ENCODE results near the gene SPIN2A. TPM values are rescaled to one million over a fixed set of nuclear protein-coding genes. Genes with fewer than 3 reads are reported as not detected.
"Not testable (repeated sequence)": the region's sequence is repeated elsewhere in the genome, so short reads cannot be mapped to it uniquely, and the experiment has no call there.

The SPIN2A gene
- 1 to 10 TPM; 3.7 to 9.3 (median 4.5) TPM for polyA plus RNA-seq (ENCODE audit: insufficient read length in 4 of 4)

GRCh38 chrX:57137073-57137472 is at the start of gene SPIN2A:
TSS of gene SPIN2A (minus strand) at chrX:57137397. CDS start at chrX:57136597, 800 bp downstream.
- not testable (repeated sequence) for DNase-seq (ENCODE audit: low read depth in 4 of 4, low spot score in 3 of 4)

DNA sequence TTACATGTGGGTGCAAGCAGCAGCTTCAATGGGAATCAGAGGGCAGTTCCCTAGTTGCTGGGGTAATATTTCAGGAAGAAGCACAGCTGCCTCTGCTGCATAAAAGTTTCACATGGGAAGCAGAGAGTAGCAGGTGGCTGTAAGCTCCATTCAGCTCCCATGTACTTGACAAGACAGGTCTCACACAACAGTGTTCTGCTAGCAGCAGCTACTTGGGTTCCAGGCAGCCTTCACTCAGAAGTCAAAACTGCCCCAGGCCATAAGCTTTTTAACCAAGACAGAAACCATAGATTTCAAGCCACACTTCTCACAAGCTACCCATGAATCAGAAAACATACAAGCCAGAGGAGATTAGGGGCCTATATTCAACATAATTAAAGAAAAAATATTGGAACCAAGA is 41.4 kb upstream of the SPIN2A start:
- no peak for DNase-seq (ENCODE audit: low read depth in 4 of 4, low spot score in 3 of 4)

DNA sequence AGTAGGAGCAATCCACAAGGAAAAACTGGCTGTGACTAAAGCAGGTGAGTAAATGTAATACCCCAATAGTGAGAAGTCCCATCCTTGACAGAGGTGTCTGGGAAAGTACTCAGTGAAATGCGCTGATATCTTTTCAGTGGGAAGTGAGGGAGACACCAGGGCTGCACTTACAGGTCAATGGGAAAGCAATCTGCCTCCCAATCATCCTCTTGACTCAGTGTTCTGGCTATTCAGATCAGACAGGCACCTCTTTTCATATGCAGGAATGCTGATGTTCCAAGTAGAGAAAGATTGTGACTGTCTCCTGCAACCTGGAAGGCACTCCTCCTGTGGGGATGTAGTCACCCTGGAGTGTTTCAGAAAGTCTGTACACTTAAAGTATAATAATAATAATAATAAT is 39.9 kb upstream of the SPIN2A start:
- no peak for DNase-seq (ENCODE audit: low read depth in 4 of 4, low spot score in 3 of 4)

DNA sequence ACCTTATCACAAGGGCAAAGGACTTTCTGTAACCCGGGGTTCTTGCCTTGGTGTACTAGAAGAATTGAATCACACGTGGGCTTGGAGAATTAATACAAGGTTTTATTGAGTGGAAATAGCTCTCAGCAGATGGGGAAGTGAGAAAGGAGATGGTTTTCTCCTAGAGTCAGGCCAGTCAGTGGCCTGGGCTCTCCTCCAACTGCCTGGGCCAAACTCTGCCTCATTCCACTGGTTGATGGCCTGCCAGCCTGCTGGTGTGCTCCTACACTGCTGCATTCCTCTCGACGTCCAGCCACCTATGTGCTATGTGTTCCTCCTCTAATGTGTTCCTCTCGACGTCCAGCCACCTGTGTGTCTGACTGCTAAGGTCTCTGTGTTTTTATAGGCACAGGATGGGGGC is 35.3 kb upstream of the SPIN2A start:
- no peak for DNase-seq (ENCODE audit: low read depth in 4 of 4, low spot score in 3 of 4)

DNA sequence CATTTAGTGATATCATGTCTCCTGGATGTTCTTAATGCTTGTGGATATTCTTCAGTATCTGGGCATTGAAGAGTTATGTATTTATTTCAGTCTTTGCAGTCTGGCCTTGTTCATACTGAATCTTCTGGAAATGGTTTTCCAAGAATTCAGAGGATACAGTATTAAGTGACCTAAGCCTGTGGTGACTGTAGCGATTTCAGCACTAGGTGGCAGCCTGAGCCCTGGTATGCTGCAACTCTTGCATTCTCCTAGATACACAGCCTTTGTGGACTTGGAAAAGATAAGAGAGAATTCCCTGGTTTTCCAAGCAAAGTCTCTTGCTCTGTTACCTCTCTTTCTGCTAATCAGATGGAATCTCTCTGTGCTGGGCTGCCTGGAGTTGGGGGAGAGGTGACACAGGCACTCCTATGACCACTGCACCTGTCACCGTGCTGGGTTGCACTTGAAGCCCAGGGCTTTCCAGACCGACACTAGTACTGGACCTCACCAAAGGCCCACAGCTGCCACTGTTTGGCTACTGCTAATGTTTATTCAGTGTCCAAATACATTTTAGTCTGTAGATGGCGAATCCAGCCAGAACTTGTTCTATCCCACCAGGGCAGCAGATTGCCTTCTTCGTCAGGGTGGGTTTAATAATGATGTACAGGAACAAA is 19.3 kb upstream of the SPIN2A start:
- DNase-seq (ENCODE audit: low read depth in 4 of 4, low spot score in 3 of 4): no peak

DNA sequence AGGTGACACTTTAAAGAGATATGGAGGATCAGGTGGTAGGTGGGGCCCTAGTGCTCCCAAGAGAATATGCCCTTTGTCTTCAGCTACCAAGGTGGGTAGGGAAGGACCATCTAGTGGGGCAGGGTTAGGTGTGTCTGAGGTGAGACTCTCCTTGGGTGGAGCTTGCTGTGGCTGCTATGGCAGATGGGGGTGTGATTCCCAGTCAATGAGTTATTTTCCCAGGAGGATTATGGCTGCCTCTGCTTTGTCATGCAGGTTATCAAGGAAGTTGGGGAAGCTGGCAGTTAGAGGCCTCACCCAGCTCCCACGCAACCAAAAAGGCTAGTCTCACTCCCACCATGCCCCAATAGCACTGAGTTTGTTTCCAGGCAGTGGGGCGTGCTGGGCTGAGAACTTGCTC is 18.0 kb upstream of the SPIN2A start:
- no peak for DNase-seq (ENCODE audit: low read depth in 4 of 4, low spot score in 3 of 4)

GRCh38 chrX:57152222-57152621 is 15.0 kb upstream of the SPIN2A start:
- DNase-seq (ENCODE audit: low read depth in 4 of 4, low spot score in 3 of 4): not testable (repeated sequence)

- DNase-seq (ENCODE audit: low read depth in 4 of 4, low spot score in 3 of 4): no peak
These were observed 1.5 kb upstream of the SPIN2A start for GRCh38 chrX:57138674-57139073.

DNA sequence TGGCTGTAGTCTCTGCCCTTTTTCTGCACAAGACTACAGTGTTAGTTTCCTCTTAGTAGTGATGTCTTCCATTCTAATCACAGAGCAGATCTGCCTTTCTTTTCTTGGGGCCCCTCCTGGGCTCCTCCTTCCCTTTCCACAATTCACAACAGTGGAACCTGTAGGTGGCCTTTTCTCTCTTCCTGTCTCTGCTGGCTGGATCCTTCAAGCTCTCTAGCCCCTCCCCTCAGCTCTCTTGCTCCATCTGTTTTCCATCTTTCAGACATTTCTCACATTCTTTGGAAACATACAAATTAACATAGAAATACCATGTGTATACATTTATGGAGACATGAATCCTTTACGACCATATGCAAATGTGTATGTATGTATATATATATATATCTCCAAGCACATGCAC is 304 bp upstream of the SPIN2A start:
- DNase-seq (ENCODE audit: low read depth in 4 of 4, low spot score in 3 of 4): no peak

- DNase-seq (ENCODE audit: low read depth in 4 of 4, low spot score in 3 of 4): not testable (repeated sequence)
These were observed 608 bp downstream of the SPIN2A start for GRCh38 chrX:57136589-57136988.

DNA sequence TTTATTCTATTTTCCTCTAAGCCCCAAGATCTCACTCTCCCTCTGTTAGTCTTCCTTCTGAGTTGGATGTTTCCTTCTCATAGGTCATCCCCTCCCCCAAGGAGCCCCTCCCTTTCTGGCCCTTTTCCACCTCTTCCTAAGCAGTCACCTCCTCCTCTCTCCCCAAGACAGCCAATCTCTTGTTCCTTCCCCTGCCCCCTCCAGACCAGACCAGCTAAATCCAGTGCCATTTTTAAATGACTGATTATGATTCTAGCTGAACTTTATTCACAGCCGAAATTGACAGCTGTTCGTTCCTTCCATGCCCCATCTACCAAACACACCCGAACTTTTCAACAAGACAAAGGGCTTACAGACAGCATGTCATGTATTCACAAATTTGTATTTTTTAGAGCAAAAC is 1.9 kb downstream of the SPIN2A start:
- no peak for DNase-seq (ENCODE audit: low read depth in 4 of 4, low spot score in 3 of 4)

- no peak for DNase-seq (ENCODE audit: low read depth in 4 of 4, low spot score in 3 of 4)
These were observed 2.5 kb downstream of the SPIN2A start for GRCh38 chrX:57134702-57135101.

- DNase-seq (ENCODE audit: low read depth in 4 of 4, low spot score in 3 of 4): no peak
These were observed 3.5 kb downstream of the SPIN2A start for GRCh38 chrX:57133706-57134105.

DNA sequence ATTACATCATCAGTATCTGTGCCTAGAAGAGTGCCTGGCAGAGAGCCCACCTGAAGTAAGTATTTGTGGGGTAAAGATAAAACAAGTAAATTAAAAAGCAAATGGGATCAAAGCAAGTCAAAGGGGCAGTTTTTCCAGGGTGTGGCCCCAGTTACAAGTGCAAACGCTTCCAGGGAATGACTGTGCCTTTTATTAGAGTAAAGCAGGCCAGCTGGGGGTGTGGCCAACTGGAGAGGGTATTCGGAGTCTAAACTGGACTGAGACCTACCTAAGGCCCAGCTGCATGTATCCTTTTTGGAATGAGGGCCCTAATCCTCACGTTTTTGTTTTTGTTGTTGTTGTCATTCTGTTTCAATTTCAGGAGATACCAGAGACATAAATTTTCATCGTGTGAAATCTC is 3.9 kb downstream of the SPIN2A start:
- DNase-seq (ENCODE audit: low read depth in 4 of 4, low spot score in 3 of 4): not testable (repeated sequence)

DNA sequence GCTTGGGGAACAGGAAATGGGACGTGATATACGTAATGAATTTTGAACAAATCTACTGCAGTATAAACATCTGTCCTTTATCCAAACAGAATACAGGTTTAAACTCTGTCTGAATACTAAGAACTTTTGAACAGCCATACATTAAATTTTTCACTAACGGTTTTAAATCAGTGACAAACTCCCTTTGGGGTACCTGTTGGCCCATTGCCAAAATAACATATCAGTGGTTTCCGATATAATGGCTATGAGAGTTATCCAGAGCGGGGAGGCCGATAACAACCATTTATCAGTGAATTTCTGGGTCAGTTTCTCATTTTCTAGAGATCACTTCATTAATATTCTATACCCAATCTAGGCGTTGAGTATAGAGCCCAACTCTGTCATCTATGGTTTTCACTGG is 5.2 kb downstream of the SPIN2A start:
- DNase-seq (ENCODE audit: low read depth in 4 of 4, low spot score in 3 of 4): no peak

- no peak for DNase-seq (ENCODE audit: low read depth in 4 of 4, low spot score in 3 of 4)
These were observed 15.4 kb downstream of the SPIN2A start for GRCh38 chrX:57121816-57122215.

GRCh38 chrX:57121162-57121755 is 15.9 kb downstream of the SPIN2A start, which contains the start of gene SPIN2B:
TSS of gene SPIN2B (minus strand) at chrX:57121548.
- DNase-seq (ENCODE audit: low read depth in 4 of 4, low spot score in 3 of 4): peak in 3 of 4 donors; percentile 42 to 62 (median 62)

GRCh38 chrX:57120619-57121161 is 16.5 kb downstream of the SPIN2A start:
- not testable (repeated sequence) for DNase-seq (ENCODE audit: low read depth in 4 of 4, low spot score in 3 of 4)

GRCh38 chrX:57119416-57119815 is 17.8 kb downstream of the SPIN2A start:
- no peak for DNase-seq (ENCODE audit: low read depth in 4 of 4, low spot score in 3 of 4)

- DNase-seq (ENCODE audit: low read depth in 4 of 4, low spot score in 3 of 4): not testable (repeated sequence)
These were observed 19.6 kb downstream of the SPIN2A start for GRCh38 chrX:57117566-57117965.

- no peak for DNase-seq (ENCODE audit: low read depth in 4 of 4, low spot score in 3 of 4)
These were observed 32.2 kb downstream of the SPIN2A start for GRCh38 chrX:57104921-57105398.

GRCh38 chrX:57104406-57104805 is 32.8 kb downstream of the SPIN2A start:
- DNase-seq (ENCODE audit: low read depth in 4 of 4, low spot score in 3 of 4): no peak

Measured in left renal pelvis (tissue), 4 donors.